PC-3 (cell line): ENCODE results near the gene PCDH19.

Experiments
- CTCF ChIP-seq: fragments of 300-600 bp; sonication (generic); conservative IDR thresholded peaks from 2 replicates; pipeline ENCODE4 v1.5.1; 2017; ENCODE audit warnings: antibody characterized with exemption, low read depth, mild to moderate bottlenecking, low read length
- EZH2 ChIP-seq: fragments of 300-600 bp; sonication (generic); IDR thresholded peaks from one replicate; pipeline ENCODE4 v1.6.1; 2017; ENCODE audit warnings: antibody characterized with exemption, mild to moderate bottlenecking, low read length; ENCODE audit not compliant: unreplicated experiment

- TF ChIP-seq CTCF (no peak), EZH2 (no peak)
These were observed 135.2 kb downstream of the PCDH19 start for GRCh38 chrX:100274916-100275315.
